Measurements from ENCODE around the gene PCDH17. TPM values are rescaled to one million over a fixed set of nuclear protein-coding genes. Genes with fewer than 3 reads are reported as not detected.

The PCDH17 gene
- total and polyA plus RNA-seq, 2 of the 8 experiments (the other 6 are each of a cell fraction or from before 2014, with no cell fraction given), result 0.20 to 0.60 TPM

GRCh38 chr13:57641051-57641450 is 9.5 kb downstream of the PCDH17 start:
- no peaks in the 10 kb centered on the region; a peak in 1 of 7 replicates for H3K27me3 ChIP-seq (replicated peaks in 1 of 4; ENCODE audit: control insufficient read depth in 3 of 4, extremely low read depth in 1 of 4, insufficient read depth in 3 of 4, low read length in 3 of 4)
- H3K56ac ChIP-seq (replicated peaks; ENCODE audit: insufficient read length, low read depth, low read length), result no peak overlapping the region
- H4K20me1 ChIP-seq (replicated peaks in 1 of 2; ENCODE audit: control insufficient read depth in 1 of 2, insufficient read depth in 2 of 2, low read length in 2 of 2), result no peaks in the 10 kb centered on the region
- H3K23me2 ChIP-seq (ENCODE audit: low read depth, low read length), result no peaks in the 10 kb centered on the region
- H3K4me3 ChIP-seq (ENCODE audit: extremely low read depth in 1 of 4, insufficient read depth in 2 of 4, low read depth in 3 of 4, low read length in 4 of 4), result no peak overlapping the region
- H3K9me3 ChIP-seq (ENCODE audit: insufficient read depth in 2 of 2, low read depth in 1 of 2, low read length in 1 of 2), result no peaks in the 10 kb centered on the region
- WGBS, 2 experiments (ENCODE audit: extremely low coverage in 1 of 2, insufficient coverage in 1 of 2, insufficient read length in 1 of 2, insufficient replicate concordance in 2 of 2, low coverage in 1 of 2, low lambda C conversion rate in 2 of 2, missing lambda C conversion rate in 1 of 2), result 59% methylated on average over 3 of the region's 3 CpGs; no CpG with 5 or more reads in 1 of the 2 experiments
- no peak overlapping the region for H2BK120ac ChIP-seq (replicated peaks; ENCODE audit: low read depth, low read length)
- no peak overlapping the region for H3K18ac ChIP-seq (ENCODE audit: extremely low read depth, low read length)
- no peak overlapping the region for H4K8ac ChIP-seq (ENCODE audit: extremely low read depth, insufficient read depth, low read length)
- H3K14ac ChIP-seq (ENCODE audit: insufficient read length), result no peak overlapping the region
- no peaks in the 10 kb centered on the region for H3K79me1 ChIP-seq (ENCODE audit: low read depth, low read length)
- H3K23ac ChIP-seq (ENCODE audit: insufficient read length), result no peak overlapping the region
- no peaks in the 10 kb centered on the region for H3K4me1 ChIP-seq (replicated peaks in 1 of 4; ENCODE audit: control insufficient read depth in 3 of 4, insufficient read depth in 4 of 4, low read length in 3 of 4)
- CTCF ChIA-PET (ENCODE audit: partially characterized antibody), result interaction anchor here (1.6 kb wide), 1 partner anchor 8 kb away, joined by 7 read pairs; no protein-coding TSS in a partner anchor
- no peak overlapping the region for H2BK5ac ChIP-seq (ENCODE audit: low read depth, low read length)
- H2BK20ac ChIP-seq (ENCODE audit: low read length), result no peak overlapping the region
- H3K27ac ChIP-seq (ENCODE audit: low read depth, low read length), result no peak overlapping the region
- POLR2A ChIA-PET (ENCODE audit: partially characterized antibody), result no interaction called here
- H2BK12ac ChIP-seq (ENCODE audit: low read depth, low read length), result no peak overlapping the region
- FAIRE-seq (no peak), DNase-seq (ENCODE audit: low read depth in 1 of 2, low spot score in 2 of 2) (no peak)
- H3K9ac ChIP-seq (replicated peaks in 1 of 4; ENCODE audit: extremely low read depth in 1 of 4, low read depth in 3 of 4, low read length in 3 of 4), result no peak overlapping the region
- H3K4me2 ChIP-seq (ENCODE audit: insufficient read depth in 1 of 2, low read depth in 2 of 2, low read length in 2 of 2), result no peak overlapping the region
- no peak overlapping the region for H2AFZ ChIP-seq (ENCODE audit: low read length)
- no peak overlapping the region for H3K4ac ChIP-seq (replicated peaks; ENCODE audit: insufficient read length, low read depth, low read length)
- no peaks in the 10 kb centered on the region for H3K79me2 ChIP-seq (ENCODE audit: control insufficient read depth in 1 of 2, insufficient read depth in 2 of 2, low read length in 2 of 2)
- H2BK15ac ChIP-seq (ENCODE audit: low read length), result no peak overlapping the region
- no peaks in the 10 kb centered on the region for H3K36me3 ChIP-seq (ENCODE audit: control insufficient read depth in 2 of 4, insufficient read depth in 4 of 4, low read length in 3 of 4)
- no peak overlapping the region for H4K5ac ChIP-seq (ENCODE audit: insufficient read length, low read depth, low read length)
- H2AK5ac ChIP-seq (ENCODE audit: low read depth, low read length), result no peak overlapping the region
- no peak overlapping the region for H4K91ac ChIP-seq (replicated peaks; ENCODE audit: insufficient read length, low read length)
- TF ChIP-seq GABPA (IDR thresholded peaks at IDR 0.05; ENCODE audit: borderline replicate concordance, insufficient read depth, low read length) (no peak), SIRT6 (IDR thresholded peaks at IDR 0.05; ENCODE audit: low read length) (no peak)

Data from H1 (cell line).